ENCODE measurements around the gene SLC47A1. TPM values are rescaled to one million over a fixed set of nuclear protein-coding genes. Genes with fewer than 3 reads are reported as not detected.

SLC47A1 gene, protein sequence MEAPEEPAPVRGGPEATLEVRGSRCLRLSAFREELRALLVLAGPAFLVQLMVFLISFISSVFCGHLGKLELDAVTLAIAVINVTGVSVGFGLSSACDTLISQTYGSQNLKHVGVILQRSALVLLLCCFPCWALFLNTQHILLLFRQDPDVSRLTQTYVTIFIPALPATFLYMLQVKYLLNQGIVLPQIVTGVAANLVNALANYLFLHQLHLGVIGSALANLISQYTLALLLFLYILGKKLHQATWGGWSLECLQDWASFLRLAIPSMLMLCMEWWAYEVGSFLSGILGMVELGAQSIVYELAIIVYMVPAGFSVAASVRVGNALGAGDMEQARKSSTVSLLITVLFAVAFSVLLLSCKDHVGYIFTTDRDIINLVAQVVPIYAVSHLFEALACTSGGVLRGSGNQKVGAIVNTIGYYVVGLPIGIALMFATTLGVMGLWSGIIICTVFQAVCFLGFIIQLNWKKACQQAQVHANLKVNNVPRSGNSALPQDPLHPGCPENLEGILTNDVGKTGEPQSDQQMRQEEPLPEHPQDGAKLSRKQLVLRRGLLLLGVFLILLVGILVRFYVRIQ
- 0.99 and 2.9 TPM in 2 replicates for total RNA-seq

DNA sequence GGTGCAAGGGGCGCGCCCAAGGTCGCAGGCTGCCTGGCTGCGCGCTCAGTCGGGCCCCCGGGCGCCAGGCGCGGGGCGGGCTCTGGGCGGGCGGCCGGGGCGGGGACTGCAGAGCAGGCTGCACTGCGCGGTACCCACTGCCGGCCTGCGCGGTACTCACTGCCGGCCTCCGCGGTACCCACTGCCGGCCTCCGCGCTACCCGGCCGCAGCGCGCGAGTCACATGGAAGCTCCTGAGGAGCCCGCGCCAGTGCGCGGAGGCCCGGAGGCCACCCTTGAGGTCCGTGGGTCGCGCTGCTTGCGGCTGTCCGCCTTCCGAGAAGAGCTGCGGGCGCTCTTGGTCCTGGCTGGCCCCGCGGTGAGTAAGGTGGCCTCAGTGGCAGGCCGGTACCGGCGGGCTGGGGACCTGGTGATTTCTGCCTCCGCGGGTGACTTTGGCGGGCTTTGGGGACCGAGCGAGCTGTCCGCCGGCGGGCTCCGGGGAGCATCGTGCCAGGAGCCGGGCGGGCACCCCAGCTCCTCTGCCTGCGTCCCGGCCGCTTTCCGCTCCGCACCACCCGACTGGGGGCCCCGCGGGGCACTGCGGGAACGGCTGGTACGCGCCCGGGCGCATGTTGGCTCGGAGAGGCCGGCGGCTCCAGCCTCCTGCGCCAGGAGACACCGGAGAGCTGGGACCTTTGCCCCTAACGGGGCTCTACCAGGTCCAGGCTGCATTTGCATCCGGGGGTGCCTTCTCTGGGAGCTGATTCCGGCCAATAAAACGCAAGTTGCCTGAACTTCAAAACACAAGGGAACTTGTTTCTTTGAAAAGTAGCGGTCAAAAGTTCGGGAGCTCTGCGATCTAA lies at the start of gene SLC47A1:
Gene SLC47A1 (plus strand): TSS at position 137 of the 844 bp plus-strand sequence. CDS start 86 bp downstream, at position 223.

Other genes with a start within 250 kb of the SLC47A1 start
- gene B9D1, start 171.1 kb upstream of the SLC47A1 start, total RNA-seq = 23.0 and 27.6 TPM in 2 replicates
- 14.0 and 17.3 TPM in 2 replicates for gene MAPK7, start 155.4 kb upstream of the SLC47A1 start, total RNA-seq
- not detected in 2 replicates for gene MFAP4, start 146.7 kb upstream of the SLC47A1 start, total RNA-seq
- not detected in 2 replicates for gene RNF112, start 122.6 kb upstream of the SLC47A1 start, total RNA-seq
- 111 and 218 TPM in 2 replicates for gene ALDH3A2, start 114.9 kb downstream of the SLC47A1 start, total RNA-seq
- gene SLC47A2, start 182.7 kb downstream of the SLC47A1 start, total RNA-seq = 0.63 and 2.6 TPM in 2 replicates
- 42.2 and 62.1 TPM in 2 replicates for gene ALDH3A1, start 214.4 kb downstream of the SLC47A1 start, total RNA-seq